T-helper 9 cell (primary cell): ENCODE measurements around the gene TRPM4.
A peak's percentile ranks its signal among the peaks of the same experiment; 100 is the strongest.
"Not testable (repeated sequence)": the region's sequence is repeated elsewhere in the genome, so short reads cannot be mapped to it uniquely, and the experiment has no call there.

Experiments used
- DNase-seq: peaks from one replicate; pipeline ENCODE4 v3.0.0-alpha.2; 2020
- total RNA-seq, 2 donors: gene quantifications; one replicate each; lab custom pipeline; 2026; lab: John Stamatoyannopoulos, UW

Gene TRPM4
- total RNA-seq, result 0 reads per million in 2 donors

GRCh38 chr19:49157445-49158224 is at the start of gene TRPM4:
Gene TRPM4 (plus strand): TSS chr19:49157792. CDS start chr19:49157867, 75 bp downstream.
- DNase-seq, result no peak

- DNase-seq, result no peak
Measured at GRCh38 chr19:49109051-49109450, 48.5 kb upstream of the TRPM4 start.

GRCh38 chr19:49109569-49110233 is 47.9 kb upstream of the TRPM4 start:
- DNase-seq, result no peak

GRCh38 chr19:49110567-49110966 is 47.0 kb upstream of the TRPM4 start:
- DNase-seq, result no peak

- DNase-seq, result no peak
Measured at GRCh38 chr19:49111218-49111998, 46.2 kb upstream of the TRPM4 start.

- peak; percentile 71 for DNase-seq
Measured at GRCh38 chr19:49113762-49114629, 43.6 kb upstream of the TRPM4 start, which contains the start of gene LIN7B. Gene LIN7B (plus strand): TSS chr19:49114370. CDS start chr19:49114405, 35 bp downstream.

- DNase-seq, result no peak
Measured at GRCh38 chr19:49114630-49115363, 42.8 kb upstream of the TRPM4 start.

- no peak for DNase-seq
Measured at GRCh38 chr19:49116544-49116943, 41.0 kb upstream of the TRPM4 start.

GRCh38 chr19:49117677-49118564 is 39.7 kb upstream of the TRPM4 start:
- DNase-seq, result no peak

GRCh38 chr19:49118565-49119410 is 38.8 kb upstream of the TRPM4 start, which contains the start of gene C19orf73:
Gene C19orf73 (minus strand): TSS chr19:49119143. CDS start chr19:49119022, 121 bp downstream.
- DNase-seq, result peak; percentile 93

- DNase-seq, result no peak
Measured at GRCh38 chr19:49119411-49120324, 37.9 kb upstream of the TRPM4 start, which contains the start of gene PPFIA3. Gene PPFIA3 (plus strand): TSS chr19:49119544. CDS start chr19:49127874, 8,330 bp downstream.

- DNase-seq, result no peak
Measured at GRCh38 chr19:49120325-49120683, 37.3 kb upstream of the TRPM4 start.

- DNase-seq, result no peak
Measured at GRCh38 chr19:49120868-49121267, 36.7 kb upstream of the TRPM4 start.

GRCh38 chr19:49121841-49122240 is 35.8 kb upstream of the TRPM4 start:
- DNase-seq, result not testable (repeated sequence)

- DNase-seq, result not testable (repeated sequence)
Measured at GRCh38 chr19:49123285-49123684, 34.3 kb upstream of the TRPM4 start.

GRCh38 chr19:49125025-49125731 is 32.4 kb upstream of the TRPM4 start:
- no peak for DNase-seq

- DNase-seq, result no peak
Measured at GRCh38 chr19:49126575-49126974, 31.0 kb upstream of the TRPM4 start.
